ENCODE results near the gene EML4. TPM values are rescaled to one million over a fixed set of nuclear protein-coding genes. Genes with fewer than 3 reads are reported as not detected.

EML4 gene
- total and polyA plus RNA-seq, 9 of the 15 experiments (the other 6 are each of a cell fraction or from before 2014, with no cell fraction given): 14.7 to 48.3 (median 36.5) TPM

GRCh38 chr2:42196403-42197267 lies 27.5 kb downstream of the EML4 start (continued):
- TF ChIP-seq TRIM28 (IDR thresholded peaks at IDR 0.05) (no peak), ZNF586 (CRISPR knock-in tag; conservative IDR thresholded peaks at IDR 0.05) (no peak), E2F5 (CRISPR knock-in tag; IDR thresholded peaks at IDR 0.05) (no peak), NCOA1 (IDR thresholded peaks at IDR 0.05; ENCODE audit: low read depth) (peak; percentile 54; the same call in 1 of the 2 replicates), MTF1 (CRISPR knock-in tag; IDR thresholded peaks at IDR 0.05; ENCODE audit: borderline replicate concordance) (no peak), ZNF165 (CRISPR knock-in tag; IDR thresholded peaks at IDR 0.05; ENCODE audit: borderline replicate concordance) (no peak), MLX (CRISPR knock-in tag; conservative IDR thresholded peaks at IDR 0.05) (no peak), HINFP (tag; conservative IDR thresholded peaks at IDR 0.05; ENCODE audit: low read depth) (no peak), NR1H2 (CRISPR knock-in tag; IDR thresholded peaks at IDR 0.05) (no peak), FOXO4 (CRISPR knock-in tag; IDR thresholded peaks at IDR 0.05) (no peak), ILF3 (IDR thresholded peaks at IDR 0.05; ENCODE audit: borderline replicate concordance) (no peak), ZNF449 (CRISPR knock-in tag; IDR thresholded peaks at IDR 0.05) (no peak), ZNF717 (CRISPR knock-in tag; IDR thresholded peaks at IDR 0.05) (no peak), CCAR2 (IDR thresholded peaks at IDR 0.05; ENCODE audit: low read depth, low read length) (no peak), NR2F6 (CRISPR knock-in tag; IDR thresholded peaks at IDR 0.05) (no peak), ZC3H4 (CRISPR knock-in tag; IDR thresholded peaks at IDR 0.05; ENCODE audit: borderline replicate concordance) (no peak)
